Measurements from ENCODE around the gene TTC34.
A peak's percentile ranks its signal among the peaks of the same experiment; 100 is the strongest.

Gene TTC34

DNA sequence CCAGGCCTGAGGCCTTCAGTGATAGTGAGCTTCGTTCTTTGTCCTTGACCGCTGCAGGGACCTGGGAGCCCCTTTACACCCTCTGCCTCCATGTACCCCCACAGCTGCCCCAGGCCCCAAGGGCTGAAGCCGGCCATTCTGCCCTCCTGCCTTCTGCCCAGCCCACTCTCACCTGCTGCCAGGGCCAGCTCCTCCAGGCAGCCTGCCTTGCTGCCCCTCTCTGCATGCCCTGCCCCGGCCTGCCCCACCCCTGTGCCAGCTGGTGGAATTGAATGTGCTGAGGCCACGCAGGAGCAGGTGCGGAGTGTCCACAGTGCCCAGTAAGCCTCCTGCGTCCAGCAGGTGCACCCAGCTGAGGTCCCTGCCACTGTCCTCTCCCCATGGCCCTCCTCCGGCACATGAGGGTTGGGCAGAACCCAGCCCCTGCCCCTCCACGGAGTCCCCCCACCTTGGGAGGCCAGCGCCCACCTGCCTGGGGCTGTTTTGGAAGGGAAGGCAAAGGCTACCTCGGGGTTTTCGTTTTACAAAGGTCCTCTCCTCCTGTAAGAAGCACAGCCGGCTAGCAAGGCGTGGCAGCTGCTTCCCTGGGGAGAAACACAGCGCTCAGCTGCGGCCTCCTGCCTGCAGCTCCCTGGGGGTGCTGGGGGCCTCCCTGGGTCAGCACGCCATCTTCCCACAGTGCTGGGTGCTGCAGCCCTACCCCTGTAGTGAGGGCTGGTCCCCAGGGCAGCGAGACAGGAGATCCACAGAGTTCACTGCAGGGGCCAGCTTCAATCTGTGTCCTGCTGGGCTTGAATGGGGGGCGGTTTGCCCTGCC lies 189.7 kb downstream of the TTC34 start:
- intact Hi-C loops (cut with DNase I) = no loop called here
- DNase-seq = peak in 4 of 10 donors; percentile 4 to 80 (median 58)

DNA sequence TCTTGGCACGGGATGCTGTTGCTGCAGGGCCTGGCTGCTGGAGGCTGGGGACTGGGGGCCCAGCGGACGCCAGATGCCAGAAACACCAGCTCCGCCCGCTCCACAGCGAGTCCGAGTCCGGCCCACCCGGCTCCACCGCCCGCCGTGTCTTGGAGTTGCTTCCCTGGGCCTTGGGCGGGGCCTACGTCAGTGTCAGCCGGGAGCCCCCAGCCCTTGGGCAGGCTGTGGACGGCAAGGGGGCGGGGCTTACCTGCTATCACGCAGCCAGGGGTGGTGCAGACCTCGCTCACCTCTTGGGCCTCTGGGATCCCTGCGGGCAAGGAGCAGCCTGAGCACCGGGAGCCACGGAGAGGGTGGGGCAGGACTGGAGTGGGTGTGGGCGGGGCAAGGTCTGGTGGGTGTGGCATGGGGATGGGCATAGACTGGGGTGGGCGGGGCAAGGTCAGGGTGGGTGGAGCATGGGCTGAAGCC lies 190.4 kb downstream of the TTC34 start:
- DNase-seq = peak in 5 of 10 donors; percentile 17 to 90 (median 73)
- intact Hi-C loops (cut with DNase I) = no loop called here

DNA sequence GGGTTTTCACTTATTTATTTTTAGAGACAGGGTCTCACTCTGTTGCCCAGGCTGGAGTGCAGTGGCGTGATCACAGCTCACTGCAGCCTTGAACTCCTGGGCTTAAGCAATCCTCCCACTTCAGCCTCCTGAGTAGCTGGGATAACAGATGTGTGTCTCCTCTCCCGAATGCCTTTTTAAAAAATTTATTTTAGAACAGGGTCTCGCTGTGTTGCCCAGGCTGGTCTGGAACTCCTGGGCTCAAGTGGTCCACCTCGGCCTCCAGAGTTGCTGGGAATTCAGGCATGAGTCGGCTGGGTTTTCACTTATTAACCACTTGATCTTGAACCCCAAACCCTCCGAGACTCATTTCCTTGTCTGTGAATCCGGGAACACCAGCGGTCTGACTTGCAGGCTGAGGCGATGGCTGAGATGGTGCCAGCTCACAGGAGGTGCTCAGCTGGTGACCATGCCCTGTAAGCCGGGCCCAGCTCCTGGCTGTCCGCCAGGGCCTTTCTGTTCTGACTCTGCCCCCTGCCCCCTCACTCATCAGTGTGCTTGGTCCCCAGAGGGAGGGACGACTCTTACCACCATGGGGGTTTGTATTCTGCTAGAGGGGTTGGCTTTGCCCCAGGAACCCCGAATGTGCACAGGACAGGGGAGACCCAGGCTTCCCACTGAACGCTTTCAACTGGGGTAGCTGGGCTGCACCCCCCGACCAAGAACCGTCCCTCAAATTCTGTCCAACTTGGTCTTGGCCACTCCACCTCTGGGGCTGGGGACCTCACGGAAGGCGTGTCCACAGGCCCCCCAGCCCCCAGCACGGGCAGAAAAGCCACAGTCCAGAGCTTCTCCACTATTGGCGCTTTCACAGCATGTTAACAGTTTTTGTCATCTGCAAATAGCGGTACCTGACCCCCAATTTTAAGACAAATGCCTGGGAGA lies 191.2 kb downstream of the TTC34 start:
- intact Hi-C loops (cut with DNase I) = no loop called here
- DNase-seq = peak in 5 of 10 donors; percentile 23 to 87 (median 62)

DNA sequence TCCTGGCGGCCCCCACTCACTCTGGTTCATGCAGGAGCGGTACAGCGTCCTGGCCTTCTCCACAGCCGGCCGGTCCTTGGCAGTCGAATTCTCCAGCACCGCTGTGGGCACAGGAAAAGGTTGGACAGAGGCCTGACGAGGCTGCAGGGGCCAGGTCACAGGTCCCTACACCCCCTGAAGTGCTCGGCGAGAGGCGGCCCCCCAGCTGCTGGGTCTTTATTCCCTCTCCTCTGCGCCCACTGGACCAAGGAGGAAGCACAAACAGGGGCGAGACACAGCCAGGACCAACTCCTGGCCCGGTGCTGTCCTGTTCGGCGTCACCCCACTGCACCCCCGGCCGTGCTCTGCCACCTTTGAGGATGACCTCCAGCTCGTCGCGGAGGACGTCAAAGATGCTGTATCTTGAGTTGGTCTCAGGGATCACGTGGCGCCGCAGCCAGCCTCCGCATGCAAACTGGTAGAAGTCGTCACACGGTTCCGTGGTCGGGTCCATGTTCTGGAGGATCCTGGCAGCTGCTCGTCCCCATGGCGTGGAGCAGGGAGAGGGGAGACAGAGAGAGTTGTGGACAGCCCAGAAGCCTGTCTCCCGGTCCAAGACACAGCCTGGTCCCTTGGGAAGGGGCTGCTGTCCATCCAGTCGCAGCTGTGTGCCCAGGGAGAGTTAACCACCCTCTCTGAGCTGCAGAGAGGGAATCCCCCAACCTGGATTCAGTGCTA lies 192.0 kb downstream of the TTC34 start:
- DNase-seq = peak in 4 of 10 donors; percentile 8 to 73 (median 68)
- intact Hi-C loops (cut with DNase I) = no loop called here

DNA sequence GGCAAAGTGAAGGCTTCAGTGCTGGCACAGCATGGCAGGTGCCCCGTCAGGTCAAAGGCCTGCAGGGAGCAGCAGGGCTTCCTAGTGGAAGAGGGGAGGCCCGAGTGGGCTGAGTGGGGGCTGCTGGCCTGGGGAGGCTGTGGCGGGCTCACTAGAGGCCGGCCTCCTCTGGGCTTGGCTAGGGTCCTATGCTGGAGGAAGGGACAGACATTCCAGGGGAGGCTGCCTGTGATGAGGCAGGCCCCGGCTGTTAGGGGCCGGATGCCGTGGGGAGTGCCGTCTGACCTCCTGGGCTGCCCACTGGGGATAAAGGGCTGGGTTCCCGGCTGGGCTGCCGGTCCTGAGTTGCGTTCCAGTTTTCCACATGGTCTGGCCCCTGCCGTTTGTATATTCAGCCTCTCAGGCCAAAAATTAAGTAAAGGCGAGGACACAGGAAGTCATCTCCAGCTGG lies 193.8 kb downstream of the TTC34 start:
- intact Hi-C loops (cut with DNase I) = no loop called here
- DNase-seq = peak in 5 of 10 donors; percentile 5 to 72 (median 59)

DNA sequence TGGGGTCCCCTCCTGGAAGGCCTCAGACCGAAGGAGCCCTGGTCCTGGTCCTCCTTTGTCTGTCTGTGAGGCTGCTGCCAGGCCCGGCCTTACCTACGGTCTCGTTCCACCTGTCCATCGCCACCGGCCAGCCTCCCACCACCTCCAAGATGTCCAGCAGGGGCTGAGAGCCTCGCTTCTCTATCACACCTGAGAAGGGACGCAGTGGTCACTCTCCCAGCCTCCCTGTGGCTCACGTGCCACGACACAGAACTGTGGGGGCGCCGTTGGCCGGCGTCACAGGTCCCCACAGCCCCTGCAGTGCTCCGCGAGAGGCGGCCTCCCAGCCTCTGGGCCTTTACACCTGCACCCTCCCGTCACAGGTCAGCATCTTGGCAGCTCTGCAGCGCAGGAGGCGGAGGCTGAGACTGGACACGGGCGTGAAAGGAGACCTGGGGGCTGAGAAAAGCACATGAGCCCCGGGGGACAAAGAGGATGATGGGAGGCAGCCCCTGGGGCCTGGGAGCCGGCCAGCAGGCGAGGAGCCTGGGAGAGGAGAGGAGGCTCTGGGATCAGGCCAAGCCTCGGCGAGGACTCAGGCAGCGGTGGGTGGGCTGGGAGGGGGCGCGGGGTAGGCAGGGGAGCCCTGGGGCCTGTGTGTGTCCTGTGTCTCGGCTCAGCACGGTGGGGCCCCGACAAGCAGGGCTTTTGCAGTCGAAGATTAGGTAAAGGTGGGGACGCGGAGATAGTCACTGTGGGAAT lies 194.4 kb downstream of the TTC34 start:
- intact Hi-C loops (cut with DNase I) = no loop called here
- DNase-seq = peak in 6 of 10 donors; percentile 4 to 83 (median 38)

DNA sequence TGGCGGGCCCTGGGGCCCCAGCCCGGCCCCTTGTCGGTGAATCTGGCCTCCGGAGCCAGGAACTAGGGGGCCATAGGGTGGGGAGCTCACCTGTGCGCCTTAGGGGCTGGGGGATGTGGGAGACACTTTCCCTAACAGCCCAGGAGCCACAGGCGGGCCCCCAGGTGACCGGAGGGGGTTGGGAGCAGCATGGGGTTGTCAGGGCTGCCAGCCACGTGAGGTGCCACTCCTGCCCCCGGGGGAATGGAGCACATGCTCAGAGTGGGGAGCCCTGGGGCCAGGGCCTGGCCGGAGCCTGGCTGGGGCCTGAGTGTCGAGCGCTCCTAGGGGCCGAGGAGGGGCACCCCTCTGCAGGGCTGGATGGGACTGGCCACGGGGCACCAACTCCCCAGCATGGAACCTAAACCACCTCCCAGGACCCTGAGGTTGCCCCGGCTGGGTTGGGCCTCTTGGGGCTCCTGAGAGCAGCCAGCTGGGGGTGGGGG lies 195.1 kb downstream of the TTC34 start:
- intact Hi-C loops (cut with DNase I) = no loop called here

DNA sequence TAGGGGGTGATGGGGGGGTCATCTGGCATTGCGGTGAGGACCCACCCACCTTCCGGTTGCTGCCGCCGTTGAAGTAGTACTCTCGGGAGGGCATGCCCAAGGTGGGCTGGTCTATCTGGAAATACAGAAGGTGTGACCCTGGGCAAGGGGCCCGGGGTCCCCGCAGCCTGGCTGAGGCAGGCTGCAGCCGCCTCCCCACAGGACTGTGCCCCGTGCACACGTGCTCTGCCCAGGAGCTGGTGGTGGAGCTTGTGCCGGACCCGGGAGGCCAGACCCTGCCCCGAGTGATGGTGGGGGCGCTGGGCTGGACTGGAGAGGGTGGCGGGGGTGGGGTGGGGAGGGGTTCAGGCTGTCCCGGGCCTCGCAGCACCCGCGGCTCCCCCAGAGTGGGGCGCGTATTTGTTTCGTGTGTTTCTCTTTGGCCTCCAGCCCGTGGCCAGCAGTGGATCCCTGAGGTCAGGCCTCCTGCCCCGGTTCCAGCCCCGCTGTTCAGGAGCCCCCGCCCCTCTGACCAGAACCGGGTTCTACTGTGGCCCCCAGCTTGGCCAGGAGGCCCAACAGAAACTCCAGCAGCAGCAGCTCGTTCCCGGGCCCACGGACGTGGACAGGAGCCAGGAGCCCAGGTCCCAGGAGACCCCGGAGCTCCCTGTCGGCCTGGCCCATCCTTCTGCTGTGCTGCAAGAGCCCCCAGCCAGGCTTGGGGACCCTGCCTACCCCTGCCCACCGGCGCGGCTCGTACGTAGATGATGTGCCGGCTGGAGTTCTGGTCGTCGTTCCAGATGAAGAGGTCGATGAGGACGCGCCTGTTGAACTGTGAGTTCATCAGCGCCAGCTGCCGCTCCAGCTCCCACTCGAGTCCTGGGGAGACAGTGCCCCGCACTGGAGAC lies 195.7 kb downstream of the TTC34 start:
- DNase-seq = peak in 3 of 10 donors; percentile 50 to 83 (median 83)
- intact Hi-C loops (cut with DNase I) = no loop called here

More for the DNA sequence above, 195.1 kb downstream of the TTC34 start:
- peak in 3 of 10 donors; percentile 11 to 51 (median 19) for DNase-seq

DNA sequence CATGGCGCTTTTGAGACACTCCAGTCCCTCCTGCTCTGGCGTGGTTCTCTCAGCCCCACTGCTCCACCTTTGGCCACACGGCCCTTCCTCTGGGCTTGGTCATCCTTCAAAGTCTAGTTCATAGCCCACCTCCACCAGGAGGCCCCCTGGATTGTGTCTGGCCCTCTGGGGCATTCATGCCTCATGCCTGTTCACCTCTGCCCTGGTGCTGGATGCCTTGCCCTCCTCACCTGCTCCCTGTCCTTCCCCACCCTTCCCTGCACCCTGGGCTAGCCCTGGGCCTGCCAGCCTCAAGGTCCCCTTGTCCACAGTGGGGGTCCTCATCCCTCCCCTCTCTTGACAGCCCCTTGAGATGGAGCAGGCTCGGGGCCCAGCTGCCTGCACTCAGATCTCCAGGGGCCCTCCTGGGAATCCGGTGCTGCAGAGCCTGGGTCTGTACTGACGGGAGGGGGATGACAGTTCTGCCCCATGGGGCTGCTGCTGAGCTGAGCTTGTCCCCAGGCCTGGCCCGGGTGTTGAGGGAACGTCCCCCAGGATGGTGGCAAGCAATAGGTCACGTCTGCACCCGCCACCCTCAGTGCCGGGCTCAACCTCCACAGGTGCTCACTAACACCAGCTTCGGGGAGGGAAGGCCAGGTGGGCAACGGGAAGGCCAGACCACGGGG lies 196.5 kb downstream of the TTC34 start:
- intact Hi-C loops (cut with DNase I) = no loop called here
- peak in 2 of 10 donors; percentile 49 to 69 for DNase-seq

DNA sequence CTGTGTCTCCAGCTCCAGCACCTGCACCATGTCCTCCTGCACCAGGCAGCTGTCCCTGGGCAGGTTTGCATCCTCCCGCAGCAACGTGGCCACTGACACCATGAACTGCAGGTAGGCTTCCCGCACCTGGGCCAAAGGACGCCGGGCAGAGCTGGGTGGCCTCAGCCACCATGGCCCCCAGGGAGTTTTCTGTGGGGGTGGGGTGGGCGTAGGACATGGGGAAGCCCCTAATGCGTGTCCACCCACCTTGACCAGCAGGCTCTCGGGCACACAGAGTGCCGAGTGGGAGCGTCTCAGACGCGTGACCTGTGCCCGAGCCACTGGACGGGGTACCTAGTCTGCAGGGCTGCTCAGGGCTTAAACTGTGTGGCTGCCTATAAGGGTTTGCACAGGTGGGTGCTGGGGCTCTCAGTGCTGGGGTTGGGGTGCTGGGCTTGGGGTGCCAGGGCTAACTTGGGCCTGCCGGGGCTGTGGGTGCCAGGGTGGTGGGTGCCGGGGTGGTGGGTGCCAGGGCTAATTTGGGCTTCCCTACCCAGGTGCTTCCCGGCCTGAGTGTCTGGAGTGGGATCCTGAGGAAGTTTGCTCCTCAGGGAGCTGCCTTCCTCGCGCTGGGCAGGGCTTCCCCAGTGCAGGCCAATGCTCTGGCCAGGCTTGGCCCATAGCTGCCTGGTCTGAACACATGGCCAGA lies 197.2 kb downstream of the TTC34 start:
- intact Hi-C loops (cut with DNase I) = no loop called here
- peak in 3 of 10 donors; percentile 45 to 74 (median 68) for DNase-seq

DNA sequence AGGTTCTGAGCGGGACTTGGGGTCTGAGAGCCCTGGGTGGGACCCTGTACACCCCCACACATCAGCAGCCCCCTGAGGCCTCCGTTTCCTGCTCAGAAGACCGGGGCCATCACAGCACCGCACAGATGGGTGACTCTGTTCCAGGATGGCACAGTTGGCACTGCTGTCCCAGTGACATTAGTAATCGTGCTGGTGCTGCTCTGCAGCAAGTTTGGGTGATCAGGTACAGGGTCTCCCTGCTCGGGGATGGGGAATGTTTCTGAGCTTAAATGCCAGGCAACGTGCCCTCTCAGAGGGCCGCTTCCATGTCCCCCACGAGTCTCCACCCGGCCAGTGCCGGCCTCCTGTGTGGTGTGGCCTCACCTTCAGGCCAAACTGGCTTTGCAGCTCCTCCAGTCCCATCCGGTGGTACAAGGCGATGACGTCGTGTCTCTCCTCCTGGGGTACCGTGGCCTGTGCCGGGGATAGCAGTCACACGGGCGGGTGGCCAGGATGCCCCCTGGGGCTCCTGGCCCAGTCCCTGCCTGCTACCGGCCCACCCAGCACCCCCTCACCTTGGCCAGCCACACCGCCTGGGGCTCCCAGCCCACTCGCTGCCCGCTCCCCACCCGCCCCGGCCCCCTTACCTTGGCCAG lies 197.9 kb downstream of the TTC34 start:
- intact Hi-C loops (cut with DNase I) = no loop called here
- DNase-seq = peak in 4 of 10 donors; percentile 23 to 73 (median 52)

DNA sequence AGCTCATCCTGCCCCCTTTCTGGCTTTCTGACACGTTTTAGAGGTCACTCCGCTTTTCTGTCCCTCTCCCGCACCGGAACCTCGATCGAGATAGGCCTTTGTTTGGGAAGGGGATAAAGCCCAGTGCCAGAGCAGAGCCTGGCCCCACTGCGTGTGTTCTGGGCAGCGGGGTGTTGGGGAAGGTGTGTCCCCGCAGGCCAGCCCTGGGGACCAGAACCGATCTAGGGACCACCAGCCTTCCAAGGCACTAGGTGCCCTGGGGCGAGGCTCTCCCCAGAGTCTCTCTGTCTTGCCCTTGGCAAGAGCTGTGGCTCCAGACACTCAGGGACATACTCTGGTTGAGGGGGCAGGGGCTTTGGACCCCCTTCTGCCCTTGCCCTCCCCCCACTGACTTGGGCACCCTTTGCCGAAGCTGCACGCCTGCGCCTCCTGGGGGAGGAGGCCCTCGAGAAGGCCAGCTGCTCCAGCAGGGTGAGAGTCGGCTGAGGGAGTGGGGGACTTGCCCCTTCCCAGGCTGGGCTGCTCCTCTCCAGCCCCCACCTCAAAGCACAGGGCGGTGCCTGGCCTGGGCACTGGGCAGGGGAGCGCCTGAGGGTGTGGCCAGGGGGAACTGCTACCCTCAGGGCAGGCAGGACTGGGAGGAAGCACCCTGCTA lies 198.5 kb downstream of the TTC34 start:
- intact Hi-C loops (cut with DNase I) = no loop called here
- DNase-seq = peak in 3 of 10 donors; percentile 49 to 68 (median 53)

DNA sequence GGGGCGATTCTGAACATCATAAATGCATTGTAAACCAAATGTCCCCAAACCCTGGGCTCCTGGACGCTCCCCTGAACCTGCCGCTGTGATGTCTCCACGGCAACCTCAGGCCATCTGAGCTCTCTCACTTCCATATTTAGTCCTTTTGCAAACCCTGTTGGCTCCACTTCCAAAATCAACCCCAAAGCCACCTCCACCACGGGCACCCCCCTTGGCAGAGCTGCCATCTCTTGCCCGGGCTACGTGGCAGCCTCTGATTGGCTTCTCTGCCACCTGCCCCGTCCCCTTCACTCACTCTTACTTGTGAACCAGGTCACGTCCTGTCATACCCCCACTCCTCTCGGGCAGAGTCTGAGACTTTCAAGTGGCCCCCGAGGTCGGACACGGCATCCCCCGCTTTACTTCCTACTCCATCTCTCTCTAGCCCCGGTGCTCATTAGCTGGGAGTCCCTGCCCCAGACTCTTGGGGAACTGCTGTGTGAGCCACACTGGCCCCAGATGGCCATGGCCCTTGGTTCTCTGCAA lies 199.1 kb downstream of the TTC34 start:
- DNase-seq = peak in 2 of 10 donors; percentile 39 to 44
- intact Hi-C loops (cut with DNase I) = no loop called here

DNA sequence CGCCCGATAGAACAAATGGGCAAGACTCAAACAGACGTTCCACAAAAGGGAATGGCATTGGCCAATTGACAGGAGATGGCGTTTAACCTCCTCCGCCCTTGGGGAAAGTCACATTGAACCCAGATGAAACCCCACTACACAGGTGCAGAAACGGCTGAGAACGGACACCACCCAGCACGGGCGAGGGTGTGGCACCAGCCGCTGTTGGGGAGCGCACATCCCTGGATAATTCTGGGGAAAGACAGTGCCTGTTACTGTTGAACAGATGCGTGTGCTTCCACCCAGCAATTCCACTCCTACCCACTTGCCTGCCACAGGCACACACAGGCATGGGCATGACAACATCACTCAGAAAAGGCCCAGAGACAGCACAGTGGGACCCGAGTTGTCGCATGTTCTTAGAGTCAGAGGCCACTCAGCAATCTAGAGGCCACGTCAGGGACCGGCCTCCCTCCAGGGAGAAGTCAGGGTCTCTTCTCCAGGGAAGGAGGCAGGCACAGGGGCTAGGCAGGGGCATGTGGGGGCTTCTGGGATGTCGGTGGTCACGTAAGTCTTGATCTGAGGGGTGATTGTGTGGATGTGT lies 199.7 kb downstream of the TTC34 start:
- intact Hi-C loops (cut with DNase I) = no loop called here
- peak in 2 of 10 donors; percentile 35 to 54 for DNase-seq

DNA sequence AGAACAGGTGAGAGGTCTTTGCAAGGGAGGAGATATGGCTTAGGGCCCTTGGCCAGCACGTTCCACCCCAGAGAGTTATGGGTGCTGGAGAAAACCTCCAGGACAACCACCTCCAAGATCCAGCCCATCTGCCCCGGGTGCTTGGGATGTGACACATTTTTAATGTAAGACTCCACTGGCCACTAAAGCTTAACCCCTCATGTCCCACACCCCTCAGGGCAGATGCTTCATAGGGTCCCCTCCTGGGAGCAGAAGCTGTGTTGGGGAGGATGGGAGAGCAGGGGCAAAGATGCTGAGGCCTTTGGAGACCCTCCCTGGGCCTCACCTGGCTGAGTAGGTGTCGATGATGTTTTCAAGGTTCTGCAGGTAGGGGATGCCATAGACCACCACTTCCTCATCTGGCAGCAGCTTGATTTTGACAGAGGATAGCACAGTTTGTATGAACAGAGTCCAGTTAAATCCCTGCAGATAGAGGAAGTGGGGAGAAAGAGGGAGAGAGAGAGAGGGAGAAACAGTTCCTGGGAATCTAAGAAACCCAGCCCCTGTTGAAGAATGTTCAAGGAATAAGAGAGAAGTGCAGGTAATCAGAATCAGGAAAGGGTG lies 203.1 kb downstream of the TTC34 start:
- intact Hi-C loops (cut with DNase I) = no loop called here
- peak in 2 of 10 donors; percentile 12 to 43 for DNase-seq
